SU-DHL-6 (cell line): ENCODE data around the gene PARP12.

Experiments
- H2AFZ ChIP-seq: fragments of 200-600 bp; sonication (generic); 2 replicates; pipeline ENCODE4 v1.6.1; 2014; ENCODE audit warnings: low read depth, mild to moderate bottlenecking, moderate library complexity, mixed read lengths, antibody characterized with exemption, low read length; ENCODE audit not compliant: severe bottlenecking
- H3F3A ChIP-seq: fragments of 200-600 bp; shearing (Covaris generic); 2 replicates; pipeline ENCODE4 v1.6.0; 2016; ENCODE audit warnings: antibody characterized with exemption, mild to moderate bottlenecking; ENCODE audit not compliant: insufficient read depth
- H3K27ac ChIP-seq: fragments of 200-600 bp; sonication (generic); 2 replicates; pipeline ENCODE4 v1.5.1; 2016; ENCODE audit warnings: low read depth, mild to moderate bottlenecking, low read length, moderate library complexity, mixed read lengths
- H3K27me3 ChIP-seq: fragments of 200-600 bp; sonication (generic), shearing (Covaris generic); 2 replicates; pipeline ENCODE4 v1.6.0; 2014; ENCODE audit warnings: mild to moderate bottlenecking, low read length
- H3K36me3 ChIP-seq: fragments of 200-600 bp; sonication (generic); 2 replicates; pipeline ENCODE4 v1.6.1; 2014; ENCODE audit warnings: mild to moderate bottlenecking, low read length, mixed read lengths
- H3K4me2 ChIP-seq: fragments of 300-600, 200-600 bp; shearing (Covaris generic), sonication (generic); 2 replicates; pipeline ENCODE4 v1.6.0; 2014; ENCODE audit warnings: low read length, low read depth, mild to moderate bottlenecking; ENCODE audit not compliant: poor library complexity, severe bottlenecking
- H3K4me3 ChIP-seq: fragments of 200-600 bp; sonication (generic); 2 replicates; pipeline ENCODE4 v1.5.1; 2014; ENCODE audit warnings: antibody characterized with exemption, low read length, mild to moderate bottlenecking, mixed read lengths; ENCODE audit not compliant: insufficient read depth, poor library complexity, severe bottlenecking
- H3K79me2 ChIP-seq: fragments of 200-600 bp; sonication (generic); 2 replicates; pipeline ENCODE4 v1.6.1; 2014; ENCODE audit warnings: mild to moderate bottlenecking, low read length, moderate library complexity; ENCODE audit not compliant: insufficient read depth
- H3K9ac ChIP-seq: fragments of 200-600 bp; sonication (generic); 2 replicates; pipeline ENCODE4 v1.7.0; 2014; ENCODE audit warnings: mild to moderate bottlenecking, low read length
- H3K9me2 ChIP-seq: fragments of 200-600 bp; sonication (generic); replicated peaks from 2 replicates; pipeline ENCODE4 v1.6.1; 2014; ENCODE audit warnings: low read length; ENCODE audit not compliant: insufficient read depth
- H3K9me3 ChIP-seq: fragments of 200-600 bp; sonication (generic); 2 replicates; pipeline ENCODE4 v1.6.1; 2014; ENCODE audit warnings: low read length, mixed read lengths; ENCODE audit not compliant: insufficient read depth
- H4K20me1 ChIP-seq: fragments of 200-600 bp; sonication (generic); 2 replicates; pipeline ENCODE4 v1.6.1; 2014; ENCODE audit warnings: low read depth, mild to moderate bottlenecking, antibody characterized with exemption, low read length, moderate library complexity, mixed read lengths
- CTCF ChIP-seq: fragments of 200-600 bp; sonication (generic); IDR thresholded peaks from one replicate; pipeline ENCODE4 v1.5.1; 2017; ENCODE audit warnings: antibody characterized with exemption, mild to moderate bottlenecking, low read length, moderate library complexity; ENCODE audit not compliant: insufficient read depth, poor library complexity, severe bottlenecking
- EZH2phosphoT487 ChIP-seq: fragments of 200-600 bp; sonication (generic), shearing (Covaris generic); conservative IDR thresholded peaks from 2 replicates; pipeline ENCODE4 v1.6.1; 2018; ENCODE audit warnings: mild to moderate bottlenecking, antibody characterized with exemption, low read length, moderate library complexity, mixed read lengths

PARP12 gene

GRCh38 chr7:139998572-139998971 is 64.2 kb downstream of the PARP12 start:
- Histone ChIP-seq H3K4me2 (no peak overlapping the region), H3K27me3 (no peaks in the 10 kb centered on the region), H3K9ac (no peak overlapping the region), H2AFZ (no peak overlapping the region), H3F3A (no peaks in the 10 kb centered on the region), H3K9me2 (no peaks in the 10 kb centered on the region), H4K20me1 (no peaks in the 10 kb centered on the region), H3K79me2 (no peaks in the 10 kb centered on the region), H3K36me3 (no peaks in the 10 kb centered on the region), H3K4me3 (no peak overlapping the region), H3K27ac (no peak overlapping the region), H3K9me3 (no peaks in the 10 kb centered on the region)
- TF ChIP-seq CTCF (no peak), EZH2phosphoT487 (no peak)

DNA sequence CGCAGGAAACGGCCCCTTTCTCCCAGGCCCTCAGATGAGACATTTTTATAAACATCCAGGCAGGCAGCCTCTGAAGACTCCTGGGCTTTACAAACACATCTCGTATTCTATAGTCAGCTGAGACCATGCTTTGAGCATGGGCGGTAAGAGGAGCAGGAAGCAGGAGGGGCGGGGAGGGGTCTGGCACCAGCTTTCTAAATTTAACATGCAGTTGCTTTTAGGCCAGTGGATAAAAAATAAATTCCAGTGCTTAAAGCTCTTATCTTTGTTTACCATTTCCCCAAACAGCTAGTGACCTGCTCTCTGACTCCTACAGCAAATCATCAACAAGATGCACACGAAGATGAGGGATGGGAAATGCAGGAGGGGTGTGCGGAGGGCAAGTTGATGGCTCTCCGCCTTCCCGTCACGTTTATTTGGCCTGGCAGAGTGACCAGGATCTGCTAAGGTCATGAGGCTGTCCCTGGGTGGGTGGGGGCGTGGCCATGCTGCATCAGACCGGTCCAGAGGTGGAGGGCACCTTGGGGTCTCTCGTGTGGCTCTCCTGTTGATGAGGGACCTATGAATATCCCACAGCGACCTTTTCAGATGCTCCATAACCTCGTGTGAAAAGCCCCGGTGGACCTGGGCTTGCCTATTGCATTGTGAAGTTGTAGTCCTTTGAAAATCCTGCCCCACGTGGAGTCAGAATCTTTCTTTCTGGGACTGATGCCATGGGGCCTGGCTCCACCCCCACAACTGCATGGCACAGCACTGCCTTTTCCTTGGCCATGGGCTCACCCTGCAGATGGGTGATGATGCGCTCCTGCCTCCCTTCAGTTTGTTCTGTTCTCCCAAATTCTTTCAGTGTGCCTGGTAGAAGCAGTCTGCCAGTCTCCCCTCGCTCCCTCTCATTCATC is 67.5 kb downstream of the PARP12 start:
- Histone ChIP-seq H3K27me3 (no peaks in the 10 kb centered on the region; the same call in 1 of the 2 replicates), H3K4me3 (no peak overlapping the region), H3K9ac (no peak overlapping the region), H2AFZ (no peak overlapping the region), H3K79me2 (no peaks in the 10 kb centered on the region), H3K36me3 (no peaks in the 10 kb centered on the region), H3K27ac (no peak overlapping the region), H3K9me3 (no peaks in the 10 kb centered on the region), H3K4me2 (no peak overlapping the region), H3F3A (no peaks in the 10 kb centered on the region), H4K20me1 (no peaks in the 10 kb centered on the region), H3K9me2 (no peaks in the 10 kb centered on the region)
- no peak for TF ChIP-seq EZH2phosphoT487
- no peak for TF ChIP-seq CTCF

DNA sequence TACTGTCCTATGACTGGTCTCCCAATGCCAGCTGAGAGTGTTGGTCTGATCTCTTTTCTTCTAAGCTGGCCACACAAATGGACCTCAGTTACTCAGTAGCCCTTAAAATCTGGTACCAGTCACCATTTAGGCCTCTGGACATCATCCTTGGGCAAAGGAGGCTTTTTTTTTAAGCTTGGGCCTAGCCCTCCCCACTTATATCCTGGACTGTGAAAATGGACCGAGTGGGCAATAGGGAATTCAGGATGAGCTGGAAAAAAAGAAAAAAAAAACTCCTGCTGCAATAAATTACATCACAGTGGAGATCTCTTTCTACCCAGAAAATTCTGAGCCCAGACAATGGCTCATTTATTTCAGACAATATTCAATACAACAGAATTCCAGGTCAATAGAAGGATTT is 68.4 kb downstream of the PARP12 start:
- Histone ChIP-seq H2AFZ (no peak overlapping the region), H3K4me3 (no peak overlapping the region)
- TF ChIP-seq EZH2phosphoT487 (no peak), CTCF (no peak)

More for the DNA sequence above, 68.4 kb downstream of the PARP12 start:
- H3K79me2 ChIP-seq: no peaks in the 10 kb centered on the region
- no peak overlapping the region for H3K4me2 ChIP-seq
- no peaks in the 10 kb centered on the region for H3K36me3 ChIP-seq
- no peaks in the 10 kb centered on the region; the same call in 1 of the 2 replicates for H3K27me3 ChIP-seq
- H3K9me2 ChIP-seq: no peaks in the 10 kb centered on the region
- H3K9ac ChIP-seq: no peak overlapping the region
- H3K9me3 ChIP-seq: no peaks in the 10 kb centered on the region
- no peaks in the 10 kb centered on the region for H4K20me1 ChIP-seq
- no peak overlapping the region for H3K27ac ChIP-seq
- no peaks in the 10 kb centered on the region for H3F3A ChIP-seq
